C4-2B (cell line): Measurements from ENCODE around the gene ME1.

Source experiments
- H3K27ac ChIP-seq: fragments of 450-650 bp; 2 replicates; pipeline ENCODE4 v1.5.1; 2017
- ZFX ChIP-seq: fragments of 450-650 bp; IDR thresholded peaks from 2 replicates; pipeline ENCODE4 v1.6.1; 2017
- TF ChIP-seq, protein P1 (sequence below): fragments of 450-650 bp; conservative IDR thresholded peaks from 2 replicates; pipeline ENCODE4 v1.5.1; 2017; ENCODE audit warnings: mild to moderate bottlenecking

The ME1 gene

DNA sequence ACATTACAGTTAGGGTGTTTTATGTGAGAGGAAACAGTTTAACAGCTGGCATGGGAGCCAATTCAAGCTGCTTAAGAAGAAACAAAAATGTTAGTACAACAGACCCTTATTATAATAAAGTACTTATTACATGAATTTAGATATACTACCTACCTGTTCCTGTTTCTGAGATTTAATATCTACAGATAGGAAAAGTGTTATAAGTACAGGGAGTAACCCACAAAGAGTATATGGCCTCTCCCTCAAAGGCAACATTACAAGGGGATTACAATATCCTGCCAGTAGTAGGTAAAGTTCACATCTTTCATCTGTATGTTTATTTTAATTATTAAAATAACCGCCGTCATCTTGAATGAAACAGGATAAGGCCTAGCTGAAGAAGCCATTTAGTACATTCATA lies 1.8 kb upstream of the ME1 start:
- H3K27ac ChIP-seq: no peak overlapping the region
- no peak for TF ChIP-seq ZFX
- TF ChIP-seq, protein P1, sequence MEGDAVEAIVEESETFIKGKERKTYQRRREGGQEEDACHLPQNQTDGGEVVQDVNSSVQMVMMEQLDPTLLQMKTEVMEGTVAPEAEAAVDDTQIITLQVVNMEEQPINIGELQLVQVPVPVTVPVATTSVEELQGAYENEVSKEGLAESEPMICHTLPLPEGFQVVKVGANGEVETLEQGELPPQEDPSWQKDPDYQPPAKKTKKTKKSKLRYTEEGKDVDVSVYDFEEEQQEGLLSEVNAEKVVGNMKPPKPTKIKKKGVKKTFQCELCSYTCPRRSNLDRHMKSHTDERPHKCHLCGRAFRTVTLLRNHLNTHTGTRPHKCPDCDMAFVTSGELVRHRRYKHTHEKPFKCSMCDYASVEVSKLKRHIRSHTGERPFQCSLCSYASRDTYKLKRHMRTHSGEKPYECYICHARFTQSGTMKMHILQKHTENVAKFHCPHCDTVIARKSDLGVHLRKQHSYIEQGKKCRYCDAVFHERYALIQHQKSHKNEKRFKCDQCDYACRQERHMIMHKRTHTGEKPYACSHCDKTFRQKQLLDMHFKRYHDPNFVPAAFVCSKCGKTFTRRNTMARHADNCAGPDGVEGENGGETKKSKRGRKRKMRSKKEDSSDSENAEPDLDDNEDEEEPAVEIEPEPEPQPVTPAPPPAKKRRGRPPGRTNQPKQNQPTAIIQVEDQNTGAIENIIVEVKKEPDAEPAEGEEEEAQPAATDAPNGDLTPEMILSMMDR: no peak

DNA sequence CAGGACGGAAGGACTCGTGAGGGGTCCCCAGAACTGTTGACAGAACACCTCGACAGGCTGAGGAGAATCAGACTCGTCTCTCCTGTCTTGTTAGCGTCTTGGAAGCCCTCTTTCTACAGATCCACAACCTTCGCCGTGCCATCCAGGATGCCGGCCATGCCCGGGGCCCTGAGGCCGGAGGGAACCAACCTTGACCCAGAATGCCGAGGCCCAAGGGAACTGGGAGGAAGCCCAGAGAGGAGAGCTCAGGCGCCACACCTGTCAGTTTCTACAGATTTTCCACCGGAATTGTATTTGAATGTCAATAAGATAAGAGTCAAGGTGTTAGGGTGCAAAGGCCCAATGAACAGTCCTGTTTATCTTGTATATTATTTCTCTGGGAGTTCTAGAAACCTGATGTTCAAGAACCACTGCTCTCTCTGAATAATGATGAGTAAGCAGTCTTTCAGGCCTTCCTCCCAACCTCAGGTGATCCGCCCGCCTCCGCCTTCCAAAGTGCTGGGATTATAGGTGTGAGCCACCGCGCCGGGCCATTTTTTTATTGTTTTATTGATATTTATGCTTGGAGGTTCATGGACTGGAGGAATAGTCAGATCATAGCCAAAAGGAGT lies 799 bp upstream of the ME1 start:
- TF ChIP-seq, protein P1: no peak
- TF ChIP-seq ZFX: no peak
- peak overlapping the region; percentile 99 for H3K27ac ChIP-seq

DNA sequence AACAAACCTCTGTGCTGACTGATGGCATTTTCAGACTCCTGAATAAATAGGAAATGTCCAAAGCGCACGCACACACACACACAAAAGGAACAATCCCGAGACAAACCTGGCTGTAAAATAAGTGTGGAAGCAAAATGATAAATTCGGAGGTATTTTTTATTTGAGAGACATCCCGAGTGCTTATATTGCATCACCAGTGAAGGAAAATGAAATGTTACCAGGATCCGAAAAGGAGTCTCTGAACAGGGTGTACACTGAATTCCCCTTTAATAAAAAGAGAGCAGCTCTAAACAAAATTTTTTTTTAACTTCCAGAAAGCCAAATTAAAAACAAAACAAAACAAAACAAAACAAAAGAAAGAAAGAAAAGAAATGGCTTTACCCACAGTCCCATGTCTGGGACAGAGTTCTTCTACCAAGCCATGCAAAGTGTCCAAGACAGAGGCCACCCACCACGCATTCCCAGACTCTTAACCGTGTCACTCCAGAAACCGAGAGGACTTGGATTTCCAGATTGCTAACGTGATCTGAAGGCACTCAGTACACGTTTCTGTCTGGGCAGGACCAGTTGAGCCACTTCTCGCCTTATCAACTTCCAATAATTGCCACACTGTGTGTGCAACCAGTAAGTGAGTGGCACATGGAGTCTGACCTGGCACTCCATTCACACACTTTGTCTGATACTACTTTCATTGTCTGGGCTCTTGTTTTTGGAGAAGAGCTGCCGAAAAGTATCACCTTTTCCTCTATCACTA lies 817 bp downstream of the ME1 start:
- H3K27ac ChIP-seq: peak overlapping the region; percentile 99

DNA sequence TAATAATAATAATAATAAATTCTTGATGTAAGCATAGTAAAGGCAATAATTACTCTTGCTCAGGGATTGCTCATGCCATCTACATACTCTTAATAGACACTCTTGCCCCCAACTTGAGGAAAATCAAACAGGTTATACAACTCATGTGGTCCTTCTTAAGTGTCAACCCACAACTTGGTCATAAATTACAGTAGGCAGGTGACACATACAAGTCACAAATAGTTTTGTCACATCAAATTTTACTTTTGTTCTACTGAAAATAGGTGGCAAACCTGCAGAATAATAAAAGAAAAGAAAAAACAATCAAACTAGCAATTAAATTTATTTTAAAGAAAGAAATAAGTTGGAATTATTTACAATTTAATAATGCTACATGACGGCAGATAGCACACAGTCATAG lies 1.6 kb downstream of the ME1 start:
- no peak for TF ChIP-seq ZFX
- TF ChIP-seq, protein P1: no peak
- no peak overlapping the region for H3K27ac ChIP-seq

More for the DNA sequence above, 817 bp downstream of the ME1 start:
- no peak for TF ChIP-seq ZFX
- TF ChIP-seq, protein P1: no peak

DNA sequence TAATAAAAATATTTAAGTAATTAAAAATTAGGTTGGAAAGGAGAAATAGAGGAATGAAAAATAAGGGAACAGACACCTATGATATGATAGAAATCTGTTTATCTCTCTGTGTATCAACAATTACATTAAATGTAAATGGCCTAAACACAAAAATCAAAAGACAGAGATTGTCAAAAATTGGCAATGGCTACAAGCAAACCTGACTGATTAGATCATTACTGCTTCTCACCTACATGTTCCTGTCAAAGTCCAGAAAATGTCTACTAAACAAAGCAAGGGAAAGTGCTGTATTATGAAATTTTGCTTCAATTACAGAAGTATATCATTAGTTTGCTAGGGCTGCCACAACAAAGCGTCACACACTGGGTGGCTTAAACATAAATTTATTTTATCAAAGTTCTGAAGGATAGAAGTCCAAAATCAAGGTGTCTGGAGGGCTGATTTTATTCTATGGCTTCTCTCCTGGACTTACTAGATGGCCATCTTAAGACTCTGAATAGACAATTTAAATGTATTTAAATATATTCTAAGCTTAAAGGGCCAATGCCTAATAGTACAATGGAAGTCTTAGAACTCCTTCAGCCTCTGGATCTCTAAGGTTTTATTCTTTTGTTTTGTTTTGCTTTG lies 6.3 kb downstream of the ME1 start:
- H3K27ac ChIP-seq: no peak overlapping the region
- no peak for TF ChIP-seq ZFX
- TF ChIP-seq, protein P1: no peak

DNA sequence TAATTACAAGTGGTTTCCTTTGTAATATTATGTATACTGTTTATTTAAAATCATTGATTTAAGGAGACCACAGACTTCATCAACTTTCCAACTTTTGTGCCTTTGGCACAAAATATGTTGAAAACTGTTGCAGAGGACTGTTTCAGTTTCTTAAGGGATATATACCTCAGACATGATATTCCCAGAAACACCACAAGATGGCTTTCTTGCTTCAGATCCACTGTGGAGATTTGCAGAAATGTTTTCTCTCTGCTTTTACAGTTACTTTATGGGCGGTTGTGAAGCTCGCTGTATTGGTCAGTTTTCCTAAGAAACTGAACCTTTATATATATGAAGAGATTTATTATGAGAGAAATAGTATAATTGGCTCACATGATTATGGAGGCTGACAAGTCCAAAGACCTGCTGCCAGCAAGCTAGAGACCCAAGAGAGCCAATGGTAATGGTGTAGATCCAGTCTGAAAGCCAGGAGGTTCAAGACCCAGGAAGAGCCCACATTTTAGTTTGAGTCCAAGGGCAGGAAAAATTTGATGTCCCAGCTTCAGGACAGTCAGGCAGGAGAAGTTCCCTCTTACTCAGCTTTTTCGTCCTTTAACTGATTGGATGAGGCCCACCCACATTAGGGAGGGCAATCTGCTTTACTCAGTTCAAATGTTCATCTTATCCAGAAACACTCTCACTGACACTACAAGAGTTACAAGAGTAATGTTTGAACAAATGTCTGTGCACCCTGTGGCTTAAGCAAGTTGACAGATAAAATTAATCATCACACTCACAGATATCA lies 12.8 kb downstream of the ME1 start:
- no peak overlapping the region for H3K27ac ChIP-seq
- no peak for TF ChIP-seq ZFX
- TF ChIP-seq, protein P1: peak; percentile 61

DNA sequence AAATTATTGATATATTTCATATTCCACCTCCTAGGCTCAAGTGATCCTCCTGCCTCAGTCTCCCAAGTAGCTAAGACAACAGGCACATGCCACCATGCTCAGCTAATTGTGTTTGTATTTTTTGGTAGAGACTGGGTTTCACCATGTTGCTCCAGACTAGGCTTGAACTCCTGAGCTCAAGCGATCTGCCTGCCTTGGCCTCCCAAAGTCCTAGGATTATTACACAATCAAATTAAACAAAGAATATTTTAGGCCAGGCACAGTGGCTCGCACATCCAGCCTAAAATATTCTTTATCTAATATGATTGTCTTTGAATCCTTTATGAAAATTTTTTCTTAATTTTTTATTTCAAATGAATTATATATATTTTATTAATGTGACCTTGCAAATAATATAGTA lies 17.8 kb downstream of the ME1 start:
- H3K27ac ChIP-seq: no peak overlapping the region
- TF ChIP-seq, protein P1: no peak
- no peak for TF ChIP-seq ZFX
